GM19467 (cell line): ENCODE results near the gene SPOPL.
"Not testable (repeated sequence)": the region's sequence is repeated elsewhere in the genome, so short reads cannot be mapped to it uniquely, and the experiment has no call there.

Source experiments
- ATAC-seq: cut with Tn5 transposase; IDR thresholded peaks from one replicate; pipeline ENCODE4 v1.9.1; 2021; ENCODE audit warnings: mild to moderate bottlenecking, moderate library complexity; ENCODE audit not compliant: unreplicated experiment

The SPOPL gene

GRCh38 chr2:138522556-138522955 is 21.0 kb downstream of the SPOPL start:
- ATAC-seq, result peak; percentile 71

GRCh38 chr2:138523018-138523672 is 21.6 kb downstream of the SPOPL start:
- peak; percentile 38 for ATAC-seq

DNA sequence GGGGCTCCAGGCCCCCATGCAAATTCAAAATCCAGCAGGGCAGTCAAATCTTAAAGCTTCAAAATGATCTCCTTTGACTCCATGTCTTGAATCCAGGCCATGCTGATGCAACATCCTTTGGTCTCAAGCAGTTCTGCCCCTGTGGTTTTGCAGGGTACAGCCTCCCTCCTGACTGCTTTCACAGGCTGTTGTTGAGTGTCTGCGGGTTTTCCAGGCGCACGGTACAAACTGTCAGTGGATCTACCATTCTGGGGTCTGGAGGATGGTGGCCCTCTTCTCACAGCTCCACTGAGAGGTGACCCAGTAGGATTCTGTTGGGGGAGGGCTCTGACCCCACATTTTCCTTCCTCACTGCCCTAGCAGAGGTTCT is 22.1 kb downstream of the SPOPL start:
- ATAC-seq, result not testable (repeated sequence)

GRCh38 chr2:138524353-138524752 is 22.8 kb downstream of the SPOPL start:
- ATAC-seq, result not testable (repeated sequence)

DNA sequence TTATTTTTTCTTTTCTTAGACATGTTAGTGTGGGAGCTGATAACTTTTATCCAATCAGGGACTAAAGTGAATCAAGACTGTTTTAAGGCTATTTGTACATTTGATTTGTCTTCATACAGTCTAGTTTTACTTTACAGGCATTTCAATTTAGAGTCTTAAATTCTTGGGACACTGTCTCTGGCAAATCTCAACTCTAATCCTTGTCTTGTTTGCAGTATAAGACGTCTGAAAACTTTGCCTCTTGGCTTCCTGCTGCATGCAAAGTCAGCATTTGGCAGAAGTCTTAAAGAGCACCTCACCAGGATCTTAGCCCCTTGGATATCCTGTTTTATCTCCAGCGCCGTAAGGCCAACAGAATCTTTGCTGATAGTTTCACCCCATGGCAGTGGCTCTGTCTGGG is 30.3 kb downstream of the SPOPL start:
- ATAC-seq, result no peak

- no peak for ATAC-seq
These were observed 33.2 kb downstream of the SPOPL start for GRCh38 chr2:138534791-138535190.

DNA sequence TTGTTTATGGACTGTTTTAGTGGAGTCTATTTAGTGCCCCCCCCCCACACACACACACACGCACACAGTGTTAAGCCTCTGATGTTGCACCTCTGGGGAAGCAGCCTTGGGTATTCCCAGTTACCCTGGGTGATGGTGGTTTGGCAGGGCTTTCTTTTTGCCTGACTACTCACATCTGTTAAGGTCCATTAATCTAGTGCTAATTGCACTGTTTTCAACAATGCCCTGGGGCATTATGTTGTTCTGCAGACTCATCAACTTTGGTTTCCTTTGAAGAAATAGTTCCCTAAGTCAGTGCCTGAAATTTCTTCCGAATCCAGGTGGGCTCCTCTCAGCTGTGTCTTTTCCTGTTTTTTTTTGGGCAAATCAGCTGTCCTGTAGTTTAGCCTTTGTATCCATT is 34.7 kb downstream of the SPOPL start:
- no peak for ATAC-seq

DNA sequence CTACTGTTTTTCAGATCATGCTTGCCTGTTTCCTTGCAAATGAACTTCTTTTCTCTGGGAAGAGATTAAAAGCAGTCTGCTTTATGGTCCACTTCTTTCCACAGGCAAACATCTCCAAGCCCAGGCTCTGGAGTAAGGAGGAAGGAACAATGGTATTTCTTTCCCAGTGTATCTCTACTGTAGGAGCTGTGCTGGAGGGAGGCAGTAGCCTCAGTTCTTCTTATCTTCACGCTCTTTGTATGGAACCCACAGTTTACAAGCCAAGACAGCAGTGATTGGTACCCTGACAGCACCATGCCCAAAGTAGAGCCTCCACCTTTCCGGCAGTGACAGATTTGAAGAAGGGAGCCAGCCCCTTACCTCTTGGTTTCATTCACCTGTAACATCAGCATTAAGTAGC is 35.2 kb downstream of the SPOPL start:
- ATAC-seq, result no peak

- no peak for ATAC-seq
These were observed 35.8 kb downstream of the SPOPL start for GRCh38 chr2:138537170-138537915.

GRCh38 chr2:138544206-138544605 is 42.6 kb downstream of the SPOPL start:
- not testable (repeated sequence) for ATAC-seq

GRCh38 chr2:138548796-138549195 is 47.2 kb downstream of the SPOPL start:
- no peak for ATAC-seq

DNA sequence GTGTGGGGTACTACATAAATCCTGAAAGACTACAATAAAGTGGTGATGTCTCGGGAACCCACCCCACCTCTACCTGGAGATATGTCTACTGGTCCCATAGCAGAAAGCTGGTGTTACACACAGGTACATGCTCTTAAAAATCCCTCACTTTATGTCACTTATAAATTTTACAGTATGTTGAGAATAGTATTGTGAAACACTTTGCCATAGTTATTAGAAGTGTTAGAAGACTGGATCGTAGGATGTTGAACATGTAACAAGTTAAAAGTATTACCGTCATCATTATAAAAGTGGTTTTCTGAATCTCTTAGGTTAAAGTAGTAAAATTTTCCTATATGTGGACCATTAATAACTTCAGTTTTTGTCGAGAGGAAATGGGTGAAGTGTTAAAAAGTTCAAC is 48.6 kb downstream of the SPOPL start:
- no peak for ATAC-seq

DNA sequence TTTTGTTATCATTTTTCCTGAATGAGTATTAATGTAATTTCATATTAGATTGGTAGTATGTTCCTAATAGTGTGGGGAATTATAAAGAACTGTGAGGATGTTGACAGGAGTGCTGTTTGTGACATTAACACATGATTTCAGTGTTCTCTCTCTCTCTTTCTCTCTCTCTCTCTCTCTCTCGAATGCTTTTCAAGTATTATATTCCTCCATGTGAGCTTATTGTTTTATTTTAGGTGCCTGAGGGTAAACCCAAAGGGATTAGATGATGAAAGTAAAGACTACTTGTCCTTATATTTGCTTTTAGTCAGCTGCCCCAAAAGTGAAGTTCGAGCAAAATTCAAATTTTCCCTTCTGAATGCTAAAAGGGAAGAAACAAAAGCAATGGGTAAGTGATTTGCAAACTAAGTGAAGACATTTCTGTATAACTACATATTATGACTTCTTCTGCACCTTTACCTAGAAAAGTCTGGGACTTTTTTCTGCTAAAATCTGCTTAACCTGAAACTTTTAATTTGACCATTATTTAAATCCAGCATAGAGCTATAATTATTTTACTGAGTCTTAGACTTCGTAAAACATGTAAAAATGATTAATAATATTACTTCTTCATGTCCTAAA is 49.2 kb downstream of the SPOPL start:
- no peak for ATAC-seq

GRCh38 chr2:138554123-138554522 is 52.6 kb downstream of the SPOPL start:
- ATAC-seq, result no peak

DNA sequence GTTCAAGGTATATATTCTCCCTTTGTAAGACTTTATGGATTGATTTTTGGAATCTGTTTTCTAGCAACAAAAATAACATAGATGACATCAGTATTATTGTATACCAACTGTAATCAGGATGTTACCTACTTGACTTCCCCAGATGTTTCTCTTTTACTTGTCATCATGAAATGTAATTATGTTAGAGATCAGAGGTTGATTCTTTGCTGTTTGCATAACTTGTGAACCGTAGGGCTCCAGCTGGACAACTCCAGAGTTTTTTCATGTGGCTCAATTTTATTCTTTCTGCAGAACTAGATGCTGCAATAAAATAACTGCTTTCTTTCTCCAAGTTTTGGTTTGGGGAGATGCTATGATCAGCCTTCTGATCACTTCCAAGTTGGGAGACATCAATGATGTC is 58.1 kb downstream of the SPOPL start:
- no peak for ATAC-seq

GRCh38 chr2:138564586-138565229 is 63.1 kb downstream of the SPOPL start:
- no peak for ATAC-seq

- ATAC-seq, result no peak
These were observed 63.6 kb downstream of the SPOPL start for GRCh38 chr2:138565230-138565598.

DNA sequence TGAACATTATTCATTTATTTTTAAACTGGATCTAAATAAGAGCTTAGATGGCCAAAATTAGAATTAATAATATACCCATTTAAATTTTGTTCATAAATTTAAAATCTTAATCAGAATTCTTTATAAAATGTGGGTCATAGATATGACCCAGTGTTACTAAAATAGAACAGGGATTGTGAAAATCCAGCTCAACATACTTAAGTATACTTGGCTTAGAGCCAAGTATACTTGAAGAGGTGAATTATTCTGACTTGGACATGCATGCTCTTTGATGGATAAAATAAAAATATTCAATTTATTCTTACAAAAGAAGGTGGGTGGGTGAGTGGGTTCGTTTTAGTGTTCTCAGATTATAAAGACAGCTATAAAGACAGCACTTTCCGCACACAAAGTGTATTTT is 70.7 kb downstream of the SPOPL start:
- no peak for ATAC-seq

DNA sequence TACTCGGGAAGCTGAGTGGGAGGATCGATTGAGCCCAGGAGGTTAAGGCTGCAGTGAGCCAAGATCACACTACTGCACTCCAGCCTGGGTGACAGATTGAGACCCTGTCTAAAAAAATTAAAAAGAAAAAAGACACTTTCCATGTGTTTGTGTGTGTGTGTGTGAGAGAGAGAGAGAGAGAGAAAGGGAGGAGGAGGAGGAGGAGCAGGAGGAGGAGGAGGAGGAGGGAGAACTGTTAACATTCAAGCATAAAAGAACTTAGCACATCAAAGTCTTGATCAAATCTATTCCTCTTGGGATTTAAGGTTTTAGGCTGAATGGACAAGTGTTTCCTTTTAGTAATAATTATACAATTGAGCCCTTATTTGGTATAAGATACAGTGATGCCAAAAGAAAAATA is 75.5 kb downstream of the SPOPL start:
- ATAC-seq, result no peak

DNA sequence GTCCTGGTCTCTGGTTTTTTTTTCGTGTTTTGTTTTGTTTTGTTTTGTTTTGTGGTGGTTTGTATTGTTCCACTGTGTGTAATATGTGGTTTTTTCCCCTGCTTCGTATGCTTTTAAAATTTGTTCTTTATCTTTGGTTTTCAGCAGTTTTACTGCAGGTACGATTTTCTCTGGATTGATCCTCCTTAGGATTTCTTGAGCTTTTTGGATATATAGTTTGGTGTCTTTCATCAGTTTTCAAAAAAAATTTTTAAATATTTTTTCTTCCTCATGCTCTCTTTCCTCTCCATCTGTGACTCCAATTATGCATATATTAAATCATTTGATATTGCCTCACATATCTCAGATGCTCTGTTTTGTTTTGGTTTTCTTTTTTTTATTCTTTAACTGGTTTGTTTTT is 78.0 kb downstream of the SPOPL start:
- ATAC-seq, result no peak

DNA sequence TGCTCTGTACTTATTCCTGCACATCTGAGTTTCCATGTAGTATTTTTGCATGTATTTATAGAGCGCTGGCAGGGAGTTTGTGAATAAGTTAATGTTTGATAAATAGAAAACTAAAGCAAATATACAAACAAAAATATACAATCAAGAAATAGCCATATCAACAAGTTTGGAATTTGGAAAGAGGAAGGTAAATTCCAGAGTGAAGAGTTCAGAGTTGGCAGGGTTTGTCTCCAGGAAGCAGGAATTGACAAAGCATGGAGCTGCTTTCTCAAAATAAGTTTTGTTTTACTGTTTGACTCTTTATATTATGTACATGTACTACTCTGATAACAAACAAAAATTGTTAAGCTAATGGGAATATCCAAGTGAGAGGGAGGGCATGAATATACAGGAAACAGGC is 80.3 kb downstream of the SPOPL start:
- ATAC-seq, result no peak

DNA sequence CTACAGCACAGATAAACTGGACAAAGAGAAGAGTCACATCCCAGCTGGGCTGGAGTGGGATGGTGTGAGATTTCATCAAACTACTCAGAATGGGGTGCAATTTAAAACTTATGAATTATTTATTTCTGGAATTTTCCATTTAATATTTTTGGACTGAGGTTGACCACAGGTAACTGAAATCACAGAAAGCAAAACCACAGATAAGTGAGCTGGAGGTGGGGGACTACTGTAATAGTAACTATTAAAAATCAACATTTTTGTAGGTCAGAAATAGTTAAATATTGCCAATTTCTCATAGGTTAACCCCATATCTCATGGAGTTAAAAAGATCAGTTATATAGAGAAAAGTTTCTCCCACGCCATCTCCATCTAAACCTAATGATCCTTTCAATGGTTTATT is 88.1 kb downstream of the SPOPL start:
- no peak for ATAC-seq
